HG02870 (cell line): Measurements from ENCODE around the gene EPN3.

Experiments
- ATAC-seq: cut with Tn5 transposase; IDR thresholded peaks from one replicate; pipeline ENCODE4 v1.9.1; 2021; ENCODE audit warnings: mild to moderate bottlenecking, moderate library complexity; ENCODE audit not compliant: unreplicated experiment

EPN3 gene

GRCh38 chr17:50532452-50533024, at the start of gene EPN3:
TSS of gene EPN3 (plus strand) at chr17:50532735. CDS start at chr17:50536557, 3,822 bp downstream.
- ATAC-seq, result no peak

GRCh38 chr17:50483266-50483665, 49.3 kb upstream of the EPN3 start:
- no peak for ATAC-seq

GRCh38 chr17:50484386-50485155, 48.0 kb upstream of the EPN3 start:
- no peak for ATAC-seq

- no peak for ATAC-seq
Observed at GRCh38 chr17:50487213-50488096, 45.1 kb upstream of the EPN3 start.

DNA sequence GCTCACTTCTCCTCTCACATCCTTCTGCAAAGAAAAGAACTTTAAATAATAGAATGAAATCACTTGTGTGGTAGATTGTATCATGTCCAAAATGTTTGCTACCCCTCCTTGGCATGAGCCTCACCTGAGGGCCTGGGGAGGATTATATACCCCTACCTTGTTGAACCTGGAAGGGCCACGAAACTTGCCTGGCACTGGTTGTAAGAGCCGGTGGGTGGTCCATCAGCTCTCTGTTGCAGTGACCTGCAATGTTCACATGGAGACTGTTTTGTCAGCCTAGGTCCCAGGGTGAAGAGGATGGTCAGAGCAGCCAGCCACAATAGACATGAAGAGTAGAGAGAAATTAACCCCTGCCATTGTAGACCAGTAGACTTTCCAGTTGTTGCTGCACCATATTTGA, 43.7 kb upstream of the EPN3 start:
- no peak for ATAC-seq

GRCh38 chr17:50491505-50491904, 41.0 kb upstream of the EPN3 start:
- no peak for ATAC-seq

DNA sequence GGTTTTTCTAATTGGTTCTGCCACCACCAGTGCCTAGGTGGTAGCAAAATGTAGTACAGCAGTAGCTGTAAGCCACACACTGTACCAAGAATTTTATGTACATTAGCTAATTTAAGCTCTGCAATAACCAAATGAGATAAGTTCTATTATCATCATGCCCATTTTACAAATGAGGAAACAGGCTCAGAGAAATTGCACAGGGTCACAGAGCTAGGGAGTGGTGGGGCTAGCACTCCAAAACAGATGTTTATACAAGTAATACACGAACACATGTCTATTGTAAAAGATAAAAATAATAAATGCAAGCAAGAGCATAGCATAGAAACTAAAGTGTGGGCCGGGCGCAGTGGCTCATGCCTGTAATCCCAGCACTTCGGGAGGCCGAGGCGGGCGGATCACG, 40.3 kb upstream of the EPN3 start:
- ATAC-seq, result no peak

- ATAC-seq, result no peak
Observed at GRCh38 chr17:50493744-50494143, 38.8 kb upstream of the EPN3 start.

DNA sequence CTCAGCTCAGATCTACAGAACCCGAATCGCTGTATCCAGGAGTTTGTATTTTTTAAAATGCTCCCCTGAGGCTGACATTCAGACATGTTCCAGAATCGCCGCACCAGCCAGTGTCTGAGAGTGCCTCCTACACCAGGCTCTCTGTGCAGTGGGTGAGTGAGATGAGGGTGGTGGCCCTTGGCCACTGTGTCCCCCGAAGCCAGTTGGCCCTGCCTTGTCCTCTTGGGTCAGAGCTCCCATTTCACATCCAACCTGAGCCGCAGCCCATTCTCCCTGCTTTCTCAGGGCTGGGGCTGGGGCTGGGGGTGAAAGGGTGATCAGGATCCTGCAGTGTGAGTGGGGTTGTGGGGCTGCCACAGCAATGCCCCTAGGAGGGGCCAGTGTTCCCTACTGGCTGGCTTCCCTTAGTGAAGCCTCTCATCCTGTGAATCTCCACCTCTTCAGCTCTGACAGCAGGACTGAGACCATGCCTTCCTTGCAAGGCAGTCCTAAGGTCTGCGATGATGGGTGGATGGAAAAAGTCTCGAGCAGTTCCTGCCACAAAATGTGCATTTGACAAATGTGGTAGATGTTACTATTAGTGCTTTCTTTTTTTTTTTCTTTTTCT, 37.2 kb upstream of the EPN3 start:
- no peak for ATAC-seq

DNA sequence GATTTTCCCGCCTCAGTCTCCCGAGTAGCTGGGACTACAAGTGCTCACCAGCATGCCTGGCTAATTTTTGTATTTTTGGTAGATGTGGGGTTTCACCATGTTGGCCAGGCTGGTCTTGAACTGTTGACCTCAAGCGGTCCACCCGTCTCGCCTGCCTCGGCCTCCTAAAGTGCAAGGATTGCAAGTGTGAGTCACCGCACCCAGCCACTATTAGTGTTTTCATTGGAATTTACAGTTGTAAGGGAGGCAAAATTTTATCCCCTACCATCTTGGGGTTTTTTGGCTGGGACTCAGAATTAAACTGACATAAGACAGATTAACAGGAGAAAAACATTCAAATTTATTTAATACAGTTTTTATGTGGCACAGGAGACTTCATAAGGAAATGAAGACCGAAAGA, 36.6 kb upstream of the EPN3 start:
- no peak for ATAC-seq

GRCh38 chr17:50498021-50498874, 34.3 kb upstream of the EPN3 start:
- ATAC-seq, result no peak

- ATAC-seq, result no peak
Observed at GRCh38 chr17:50499270-50499669, 33.3 kb upstream of the EPN3 start.

DNA sequence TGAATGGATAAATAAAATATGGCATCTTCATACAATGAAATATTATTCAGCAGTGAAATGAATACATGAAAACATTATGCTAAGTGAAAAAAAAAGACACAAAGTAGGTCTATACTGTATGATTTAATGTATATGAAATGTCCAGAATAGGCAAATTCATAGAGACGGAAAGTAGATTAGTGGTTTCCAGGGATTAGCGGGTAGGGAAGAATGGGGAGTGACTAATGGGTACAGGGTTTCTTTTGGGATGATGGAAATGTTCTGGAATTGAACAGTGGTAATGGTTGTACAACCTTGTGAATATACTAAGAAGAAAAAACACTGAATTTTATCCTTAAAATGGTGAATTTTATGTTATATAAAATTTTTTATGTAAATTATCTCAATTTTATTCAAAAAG, 32.8 kb upstream of the EPN3 start:
- no peak for ATAC-seq

GRCh38 chr17:50501054-50501453, 31.5 kb upstream of the EPN3 start:
- no peak for ATAC-seq

DNA sequence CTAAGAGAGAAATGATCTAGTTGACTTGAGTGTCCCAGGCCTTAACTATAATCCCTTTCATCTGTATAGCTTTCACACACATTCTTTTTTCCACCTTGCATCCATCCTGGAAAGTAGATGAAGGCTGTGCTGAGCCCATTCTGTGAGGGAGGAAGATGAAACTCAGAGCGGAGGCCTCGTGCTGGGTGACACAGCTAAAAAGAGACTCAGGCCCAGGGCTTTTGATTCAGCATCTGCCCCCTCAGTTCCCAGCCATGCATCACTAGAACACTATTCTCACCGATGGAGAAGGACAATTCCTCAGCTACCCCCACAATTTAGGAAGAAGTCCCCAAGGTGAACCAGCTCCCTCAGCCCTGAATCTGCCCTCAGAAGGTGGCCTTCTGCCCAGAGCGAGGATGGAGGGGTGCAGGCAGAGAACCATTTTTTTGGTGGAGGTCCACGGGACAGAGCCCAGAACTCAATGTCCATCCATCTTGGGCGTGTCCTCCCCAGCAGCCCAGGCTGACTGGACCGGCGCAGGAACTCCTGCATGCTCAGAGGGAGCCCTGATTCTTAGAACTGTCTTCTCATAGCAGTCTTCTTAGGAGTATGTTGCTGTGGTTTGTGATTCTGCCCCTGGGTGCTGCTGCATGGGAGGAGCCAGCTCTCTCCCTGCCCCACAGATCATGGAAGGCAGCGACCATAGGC, 30.1 kb upstream of the EPN3 start:
- no peak for ATAC-seq

DNA sequence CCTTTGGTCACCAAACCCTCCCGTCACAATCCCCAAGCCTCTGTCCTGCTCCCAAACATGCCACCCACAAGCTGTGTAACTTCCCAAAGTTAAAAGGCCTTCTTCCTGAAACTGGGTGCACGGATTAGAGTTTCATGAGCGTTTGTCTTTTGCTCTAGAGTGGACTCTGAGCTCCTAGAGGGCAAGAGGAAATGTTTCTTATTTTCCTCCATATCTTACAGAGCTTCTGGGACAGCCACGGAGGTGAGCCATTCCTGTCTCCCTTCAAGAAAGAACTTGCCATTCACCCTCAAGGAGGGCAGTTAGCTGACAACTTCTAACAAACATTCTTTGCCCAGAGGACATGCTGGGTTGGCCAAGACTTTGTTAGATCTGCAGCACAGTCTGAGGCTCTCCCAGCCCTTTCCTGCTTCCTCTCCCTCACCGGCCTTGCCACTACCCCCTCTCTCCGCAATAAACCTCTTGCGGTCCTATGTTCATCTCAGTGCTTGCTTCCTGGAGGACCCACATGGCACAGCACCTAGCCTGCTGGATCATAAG, 26.9 kb upstream of the EPN3 start:
- ATAC-seq, result no peak

GRCh38 chr17:50506298-50506697, 26.2 kb upstream of the EPN3 start:
- ATAC-seq, result no peak

DNA sequence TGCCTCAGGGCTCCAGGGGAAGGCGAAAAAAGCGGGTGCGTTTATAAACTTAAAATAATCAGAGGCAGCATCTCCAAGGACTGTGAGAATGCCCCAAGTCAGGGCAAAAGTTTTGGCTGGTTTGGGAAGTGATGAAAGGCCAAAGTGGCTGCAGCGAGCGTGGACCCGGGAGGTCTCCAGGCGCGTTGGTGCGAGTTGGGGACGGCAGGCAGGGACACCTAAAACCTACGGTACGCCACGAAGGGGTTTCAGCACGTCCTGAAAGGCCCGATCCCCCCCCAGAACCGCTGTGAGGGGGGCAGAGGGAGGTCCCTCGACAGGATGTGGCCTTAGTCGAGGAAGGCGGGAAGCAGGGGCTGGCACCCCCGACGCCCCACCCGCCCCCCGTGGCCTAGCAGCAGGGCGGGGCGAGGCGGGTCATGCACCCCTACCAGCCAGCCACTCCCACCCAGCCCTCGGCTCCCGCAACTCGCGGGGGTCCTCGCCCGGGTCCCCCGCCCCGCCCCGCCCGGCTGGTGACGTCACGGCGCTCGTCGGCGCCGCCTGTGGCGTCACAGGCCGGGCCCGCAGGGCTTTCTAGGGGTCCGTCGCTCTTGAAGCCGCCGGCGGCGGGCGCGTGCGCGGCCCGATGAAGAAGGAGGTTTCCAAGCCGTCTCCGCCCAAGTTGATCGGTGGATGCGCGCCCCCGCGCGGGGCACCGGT, 24.5 kb upstream of the EPN3 start, which contains the start of gene MYCBPAP:
TSS of gene MYCBPAP (plus strand) at position 569 of the 702 bp plus-strand sequence. CDS start 236 bp downstream, outside the sequence.
- no peak for ATAC-seq
